OCI-LY1 (cell line): ENCODE results near the gene TBC1D4.

ENCODE experiments used
- H2AFZ ChIP-seq: fragments of 200-600 bp; sonication (generic), shearing (Covaris generic); 2 replicates; pipeline ENCODE4 v1.6.0; 2014; ENCODE audit warnings: antibody characterized with exemption, mild to moderate bottlenecking, low read length
- H3F3A ChIP-seq: fragments of 200-600 bp; sonication (generic), shearing (Covaris generic); 2 replicates; pipeline ENCODE4 v1.6.0; 2014; ENCODE audit warnings: mild to moderate bottlenecking, antibody characterized with exemption, low read length, moderate library complexity; ENCODE audit not compliant: insufficient read depth
- H3K27ac ChIP-seq: fragments of 200-600 bp; sonication (generic); 2 replicates; pipeline ENCODE4 v1.5.1; 2014; ENCODE audit warnings: low read length, mixed run types, mild to moderate bottlenecking, low read depth; ENCODE audit not compliant: poor library complexity, severe bottlenecking
- H3K27me3 ChIP-seq: fragments of 200-600 bp; sonication (generic); 2 replicates; pipeline ENCODE4 v1.6.0; 2014; ENCODE audit warnings: antibody characterized with exemption, mild to moderate bottlenecking, low read length, moderate library complexity; ENCODE audit not compliant: insufficient read depth
- H3K36me3 ChIP-seq: fragments of 200-600 bp; sonication (generic); 2 replicates; pipeline ENCODE4 v1.6.1; 2014; ENCODE audit warnings: mild to moderate bottlenecking, antibody characterized with exemption, low read length, moderate library complexity, mixed read lengths; ENCODE audit not compliant: insufficient read depth
- H3K4me1 ChIP-seq: fragments of 200-600 bp; sonication (generic); 2 replicates; pipeline ENCODE4 v1.5.1; 2014; ENCODE audit warnings: mild to moderate bottlenecking, low read length, moderate library complexity; ENCODE audit not compliant: insufficient read depth, severe bottlenecking
- H3K4me2 ChIP-seq: fragments of 200-600 bp; sonication (generic), shearing (Covaris generic); 2 replicates; pipeline ENCODE4 v1.6.1; 2014; ENCODE audit warnings: low read length
- H3K4me3 ChIP-seq: fragments of 200-600 bp; sonication (generic); 2 replicates; pipeline ENCODE4 v1.5.1; 2014; ENCODE audit warnings: low read length, low read depth, mild to moderate bottlenecking, mixed read lengths; ENCODE audit not compliant: poor library complexity, severe bottlenecking
- H3K79me2 ChIP-seq: fragments of 200-600 bp; shearing (Covaris generic); 2 replicates; pipeline ENCODE4 v1.6.1; 2016; ENCODE audit warnings: mixed run types, low read length, mixed read lengths; ENCODE audit not compliant: insufficient read depth
- H3K9ac ChIP-seq: fragments of 200-600 bp; sonication (generic), shearing (Covaris generic); 2 replicates; pipeline ENCODE4 v1.6.1; 2014; ENCODE audit warnings: mild to moderate bottlenecking, low read length, mixed read lengths
- H3K9me2 ChIP-seq: fragments of 200-600 bp; sonication (generic), shearing (Covaris generic); 2 replicates; pipeline ENCODE4 v1.6.1; 2014; ENCODE audit warnings: low read depth, mild to moderate bottlenecking, low read length, mixed read lengths
- H3K9me3 ChIP-seq: fragments of 200-600 bp; shearing (Covaris generic); 2 replicates; pipeline ENCODE4 v1.6.1; 2014; ENCODE audit warnings: low read length, mixed read lengths
- H4K20me1 ChIP-seq: fragments of 200-600 bp; sonication (generic), shearing (Covaris generic); 2 replicates; pipeline ENCODE4 v1.6.0; 2016; ENCODE audit warnings: mild to moderate bottlenecking, low read length; ENCODE audit not compliant: insufficient read depth
- EZH2 ChIP-seq: fragments of 200-600 bp; sonication (generic), shearing (Covaris generic); IDR thresholded peaks from 2 replicates; pipeline ENCODE4 v1.8.0; 2017; ENCODE audit warnings: borderline replicate concordance, mixed run types, mild to moderate bottlenecking, antibody characterized with exemption, low read length, moderate library complexity, mixed read lengths
- TF ChIP-seq, protein P1 (sequence below): fragments of 200-600 bp; sonication (generic), shearing (Covaris generic); IDR thresholded peaks from 2 replicates; pipeline ENCODE4 v1.5.1; 2017; ENCODE audit warnings: mild to moderate bottlenecking, antibody characterized with exemption, low read length, moderate library complexity, mixed read lengths

TBC1D4 gene

GRCh38 chr13:75402787-75403186 is 79.2 kb downstream of the TBC1D4 start:
- Histone ChIP-seq H3F3A (no peaks in the 10 kb centered on the region), H3K9me3 (no peaks in the 10 kb centered on the region), H3K4me2 (no peak overlapping the region), H3K27ac (no peak overlapping the region), H3K79me2 (no peaks in the 10 kb centered on the region), H3K27me3 (no peaks in the 10 kb centered on the region; the same call in 1 of the 2 replicates), H3K9ac (no peak overlapping the region), H2AFZ (no peak overlapping the region), H3K36me3 (no peaks in the 10 kb centered on the region), H4K20me1 (no peaks in the 10 kb centered on the region), H3K4me1 (no peaks in the 10 kb centered on the region), H3K4me3 (no peak overlapping the region), H3K9me2 (no peaks in the 10 kb centered on the region)
- no peak for TF ChIP-seq EZH2
- TF ChIP-seq, protein P1, sequence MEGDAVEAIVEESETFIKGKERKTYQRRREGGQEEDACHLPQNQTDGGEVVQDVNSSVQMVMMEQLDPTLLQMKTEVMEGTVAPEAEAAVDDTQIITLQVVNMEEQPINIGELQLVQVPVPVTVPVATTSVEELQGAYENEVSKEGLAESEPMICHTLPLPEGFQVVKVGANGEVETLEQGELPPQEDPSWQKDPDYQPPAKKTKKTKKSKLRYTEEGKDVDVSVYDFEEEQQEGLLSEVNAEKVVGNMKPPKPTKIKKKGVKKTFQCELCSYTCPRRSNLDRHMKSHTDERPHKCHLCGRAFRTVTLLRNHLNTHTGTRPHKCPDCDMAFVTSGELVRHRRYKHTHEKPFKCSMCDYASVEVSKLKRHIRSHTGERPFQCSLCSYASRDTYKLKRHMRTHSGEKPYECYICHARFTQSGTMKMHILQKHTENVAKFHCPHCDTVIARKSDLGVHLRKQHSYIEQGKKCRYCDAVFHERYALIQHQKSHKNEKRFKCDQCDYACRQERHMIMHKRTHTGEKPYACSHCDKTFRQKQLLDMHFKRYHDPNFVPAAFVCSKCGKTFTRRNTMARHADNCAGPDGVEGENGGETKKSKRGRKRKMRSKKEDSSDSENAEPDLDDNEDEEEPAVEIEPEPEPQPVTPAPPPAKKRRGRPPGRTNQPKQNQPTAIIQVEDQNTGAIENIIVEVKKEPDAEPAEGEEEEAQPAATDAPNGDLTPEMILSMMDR: no peak

GRCh38 chr13:75400775-75401174 is 81.2 kb downstream of the TBC1D4 start:
- no peaks in the 10 kb centered on the region for H3F3A ChIP-seq
- TF ChIP-seq EZH2: no peak
- TF ChIP-seq, protein P1: no peak
- H3K9ac ChIP-seq: no peak overlapping the region
- H3K79me2 ChIP-seq: no peaks in the 10 kb centered on the region
- H3K27ac ChIP-seq: no peak overlapping the region
- no peaks in the 10 kb centered on the region for H3K4me1 ChIP-seq
- H3K27me3 ChIP-seq: no peaks in the 10 kb centered on the region; the same call in 1 of the 2 replicates
- H3K4me2 ChIP-seq: no peak overlapping the region
- H3K36me3 ChIP-seq: no peaks in the 10 kb centered on the region
- H2AFZ ChIP-seq: no peak overlapping the region
- H3K9me3 ChIP-seq: no peaks in the 10 kb centered on the region
- no peaks in the 10 kb centered on the region for H4K20me1 ChIP-seq
- H3K4me3 ChIP-seq: no peak overlapping the region
- no peaks in the 10 kb centered on the region for H3K9me2 ChIP-seq

DNA sequence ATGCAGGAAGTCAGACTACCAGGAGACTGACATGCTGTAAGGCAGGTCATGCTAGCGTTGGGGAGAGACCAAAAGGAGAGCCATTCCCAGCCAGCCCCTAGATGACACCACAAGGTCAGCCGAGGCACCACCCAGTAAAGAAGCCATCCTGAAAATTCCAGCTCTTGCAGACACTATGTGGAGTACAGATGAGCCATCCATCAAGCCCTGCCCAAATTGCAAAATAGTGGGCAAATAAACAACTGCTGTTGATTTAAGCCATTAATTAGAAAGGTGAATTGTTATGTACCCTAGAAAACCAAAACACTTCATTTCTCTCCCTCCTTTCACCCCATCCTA is 82.1 kb downstream of the TBC1D4 start:
- Histone ChIP-seq H3K4me3 (no peak overlapping the region), H3K36me3 (no peaks in the 10 kb centered on the region), H3K27ac (no peak overlapping the region), H3K4me2 (no peak overlapping the region), H3F3A (no peaks in the 10 kb centered on the region), H3K9me2 (no peaks in the 10 kb centered on the region), H2AFZ (no peak overlapping the region), H3K79me2 (no peaks in the 10 kb centered on the region), H3K4me1 (no peaks in the 10 kb centered on the region), H3K9me3 (no peaks in the 10 kb centered on the region), H3K9ac (no peak overlapping the region), H4K20me1 (no peaks in the 10 kb centered on the region), H3K27me3 (no peaks in the 10 kb centered on the region; the same call in 1 of the 2 replicates)
- TF ChIP-seq, protein P1: no peak
- no peak for TF ChIP-seq EZH2
